DMS114 treated with DMSO at 0.1 percent for 48 hours (cell line): ENCODE measurements around the gene OR8B12.
"Not testable (repeated sequence)": the region's sequence is repeated elsewhere in the genome, so short reads cannot be mapped to it uniquely, and the experiment has no call there.

ENCODE experiments used
- DNase-seq: peaks from one replicate; lab custom pipeline; 2025; ENCODE audit not compliant: unreplicated experiment; lab: John Stamatoyannopoulos, UW

The OR8B12 gene

GRCh38 chr11:124533626-124534025 lies 9.8 kb downstream of the OR8B12 start:
- DNase-seq: no peak

- DNase-seq: no peak
Measured at GRCh38 chr11:124520550-124520854, 23.0 kb downstream of the OR8B12 start.

GRCh38 chr11:124519850-124520549 lies 23.5 kb downstream of the OR8B12 start:
- DNase-seq: no peak

- DNase-seq: no peak
Measured at GRCh38 chr11:124518989-124519451, 24.4 kb downstream of the OR8B12 start.

DNA sequence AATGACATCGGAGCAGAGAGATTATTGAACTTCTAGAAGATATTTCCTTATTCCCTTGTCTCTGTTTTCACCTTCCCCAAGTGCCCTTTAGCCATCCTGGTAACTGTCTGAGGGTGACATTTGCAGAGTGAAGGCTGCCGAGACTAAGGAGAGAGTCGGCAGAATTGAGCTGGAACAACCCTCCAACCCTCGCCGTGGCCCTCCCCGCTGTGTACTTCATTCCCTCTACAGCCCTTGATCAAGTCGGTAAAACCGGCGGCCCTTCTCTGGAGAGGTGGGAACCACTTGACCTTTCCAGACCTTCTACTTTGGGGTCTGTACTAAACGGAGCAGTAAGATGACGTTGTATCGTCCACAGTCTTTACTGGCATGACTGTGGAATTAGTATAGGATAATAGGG lies 26.1 kb downstream of the OR8B12 start:
- DNase-seq: no peak

- DNase-seq: not testable (repeated sequence)
Measured at GRCh38 chr11:124514675-124515074, 28.8 kb downstream of the OR8B12 start.

GRCh38 chr11:124514131-124514530 lies 29.3 kb downstream of the OR8B12 start:
- no peak for DNase-seq

GRCh38 chr11:124511745-124512144 lies 31.7 kb downstream of the OR8B12 start:
- DNase-seq: no peak

- DNase-seq: no peak
Measured at GRCh38 chr11:124510279-124510678, 33.2 kb downstream of the OR8B12 start.

DNA sequence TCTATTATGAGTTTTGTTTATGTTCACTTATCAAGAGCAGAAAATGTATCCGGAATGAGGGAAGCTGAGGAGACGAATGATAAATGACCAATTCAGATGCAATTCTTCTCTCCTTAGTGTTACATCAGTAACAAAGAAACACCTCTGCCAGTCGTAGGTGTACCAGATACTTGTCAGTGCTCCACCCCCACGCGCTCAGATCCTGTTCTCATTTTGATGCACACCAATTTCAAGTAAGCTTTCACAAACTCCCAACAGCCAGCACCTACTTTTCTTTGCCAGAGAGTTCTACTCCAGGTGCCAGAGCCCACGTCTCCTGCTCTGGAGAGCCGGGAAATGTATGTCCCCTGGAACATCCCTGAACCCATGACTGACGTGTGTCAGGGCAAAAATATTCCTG lies 43.7 kb downstream of the OR8B12 start:
- DNase-seq: no peak

- no peak for DNase-seq
Measured at GRCh38 chr11:124493016-124493655, 50.3 kb downstream of the OR8B12 start.
